Transverse colon (tissue), 4 donors: ENCODE data around the gene KCP. TPM values are rescaled to one million over a fixed set of nuclear protein-coding genes. Genes with fewer than 3 reads are reported as not detected.
A peak's percentile ranks its signal among the peaks of the same experiment; 100 is the strongest.

Experiments
- DNase-seq: peaks from one replicate; pipeline ENCODE4 v3.0.0-alpha.2; 2019
- H3K27ac ChIP-seq, 4 donors: fragments of 200-600 bp; sonication (generic); 2 replicates each; pipeline ENCODE4 v1.5.1; 2016 to 2018; ENCODE audit warnings: inconsistent platforms in 4 of 4
- H3K27me3 ChIP-seq: fragments of 200-600 bp; sonication (generic); 2 replicates; pipeline ENCODE4 v1.5.1; 2017; ENCODE audit warnings: inconsistent platforms
- H3K36me3 ChIP-seq, 4 donors: fragments of 200-600 bp; sonication (generic); 2 replicates each; pipeline ENCODE4 v1.5.1; 2017 to 2019; ENCODE audit warnings: inconsistent platforms in 4 of 4
- H3K4me1 ChIP-seq, 4 donors: fragments of 200-600 bp; sonication (generic); 2 replicates each; pipeline ENCODE4 v1.5.1; 2017 to 2020; ENCODE audit warnings: inconsistent platforms in 4 of 4
- H3K4me3 ChIP-seq, 4 donors: fragments of 200-600 bp; sonication (generic); 1 replicate in 1 of 4; 2 replicates in 3 of 4; pipeline versions ENCODE4 v1.5.1 to v1.6.1; 2017 to 2019; ENCODE audit warnings: inconsistent platforms in 4 of 4
- H3K9me3 ChIP-seq, 2 donors: fragments of 200-600 bp; sonication (generic); 2 replicates each; pipeline ENCODE4 v1.5.1; 2017 to 2019; ENCODE audit warnings: inconsistent platforms in 2 of 2
- CTCF ChIP-seq, 5 experiments: fragments of 200-600 bp in 3 of 5; fragments of 450-650 bp in 2 of 5; sonication (generic) in 3 of 5; IDR thresholded peaks; 1 replicate in 2 of 5; 2 replicates in 3 of 5; pipeline ENCODE4 v1.5.1; 2016 to 2017; ENCODE audit warnings: antibody characterized with exemption in 5 of 5, inconsistent platforms in 3 of 5, mild to moderate bottlenecking in 2 of 5, moderate library complexity in 1 of 5
- EP300 ChIP-seq: sonication (generic); formaldehyde crosslinking; IDR thresholded peaks from one replicate; pipeline ENCODE4 v1.6.1; 2017; ENCODE audit warnings: antibody characterized with exemption, low read depth
- POLR2A ChIP-seq: fragments of 450-650 bp; IDR thresholded peaks from one replicate; pipeline ENCODE4 v1.6.1; 2016; ENCODE audit warnings: antibody characterized with exemption, mild to moderate bottlenecking, moderate library complexity
- POLR2AphosphoS5 ChIP-seq, 3 donors: sonication (generic); formaldehyde crosslinking; IDR thresholded peaks; one replicate each; pipeline ENCODE4 v1.6.1; 2016; ENCODE audit warnings: antibody characterized with exemption in 3 of 3
- WGBS, 2 donors: methylation state at CpG; one replicate each; pipeline ENCODE4 v1.1.5; 2018; ENCODE audit warnings: low coverage in 1 of 2; 5-methylcytosine and 5-hydroxymethylcytosine counted together
- in situ Hi-C, 4 donors: fragments of 200-750 bp; cut with MboI; loops; one replicate each; pipeline versions ENCODE4 v1.15.0 to v1.15.1; 2017; ENCODE audit warnings: low sequenced_read_pairs in 3 of 4, low pct_ligation_motif_present in 1 of 4, low pct_unique_long_range_greater_than_20kb in 1 of 4
- intact Hi-C: fragments of 100-400 bp; cut with DNase I; formaldehyde crosslinking; loops from one replicate; pipeline ENCODE4 v1.15.1; 2023; ENCODE audit warnings: low total_unique reads
- total RNA-seq, 4 donors: library from RNA; depleted of rRNA; stranded (reverse); fragments of >200 nt; gene quantifications; one replicate each; pipeline ENCODE4 v1.1.0, GENCODE V29; 2016

The KCP gene
- total RNA-seq, 4 donors from 2014 or later: 0.32 to 0.75 (median 0.68) TPM; not detected in 1

GRCh38 chr7:128939075-128939860, 28.8 kb upstream of the KCP start:
- Histone ChIP-seq H3K4me3 (peak overlapping the region in 3 of 4 donors; percentile 40 to 72 (median 63)), H3K36me3 (no peaks in the 10 kb centered on the region), H3K9me3 (no peaks in the 10 kb centered on the region), H3K4me1 (peaks cover 4 to 37% (median 20%) of the 10 kb centered on the region in 4 donors), H3K27ac (peak overlapping the region; percentile 54 to 85 (median 71)), H3K27me3 (peaks cover 22% of the 10 kb centered on the region)
- WGBS, 2 donors: 65% methylated on average over 4 of the region's 7 CpGs; no CpG with 5 or more reads in 1 of the 2 donors
- intact Hi-C loops: no loop called here
- DNase-seq: no peak
- in situ Hi-C loops: no loop called here
- TF ChIP-seq EP300 (no peak), POLR2AphosphoS5 (IDR thresholded peaks at IDR 0.05) (no peak), POLR2A (no peak), CTCF (IDR thresholded peaks at IDR 0.05) (no peak)

- Histone ChIP-seq H3K27me3 (peaks cover 22% of the 10 kb centered on the region), H3K4me1 (peaks cover 4 to 39% (median 20%) of the 10 kb centered on the region in 4 donors), H3K4me3 (peak overlapping the region; percentile 40 to 72 (median 61)), H3K36me3 (no peaks in the 10 kb centered on the region), H3K27ac (peak overlapping the region; percentile 54 to 85 (median 71)), H3K9me3 (no peaks in the 10 kb centered on the region)
- peak; percentile 55 for DNase-seq
- intact Hi-C loops (no loop called here), in situ Hi-C loops (no loop called here)
- 0 to 3% methylated on average over 1 to 22 of the region's 30 CpGs for WGBS, 2 donors
- no peak for TF ChIP-seq POLR2AphosphoS5 (IDR thresholded peaks at IDR 0.05)
- no peak for TF ChIP-seq POLR2A
- no peak for TF ChIP-seq CTCF (IDR thresholded peaks at IDR 0.05)
- TF ChIP-seq EP300: no peak
Measured at GRCh38 chr7:128938544-128939074, 28.1 kb upstream of the KCP start.

- Histone ChIP-seq H3K4me3 (peak within 1 kb of the TSS; percentile 40 to 72 (median 61)), H3K9me3 (no peaks in the 10 kb centered on the region), H3K27me3 (peaks cover 22% of the 10 kb centered on the region), H3K4me1 (peaks cover 4 to 42% (median 20%) of the 10 kb centered on the region in 4 donors), H3K36me3 (no peaks in the 10 kb centered on the region), H3K27ac (peak within 1 kb of the TSS; percentile 54 to 85 (median 71))
- peak; percentile 81 for DNase-seq
- TF ChIP-seq EP300 (no peak), POLR2A (peak; percentile 12), POLR2AphosphoS5 (IDR thresholded peaks at IDR 0.05) (peak in 1 of 3 donors; percentile 28), CTCF (IDR thresholded peaks at IDR 0.05) (no peak)
- in situ Hi-C loops (no loop called here), intact Hi-C loops (no loop called here)
- WGBS, 2 donors: 1% methylated on average over 51 of the region's 83 CpGs; no CpG with 5 or more reads in 1 of the 2 donors
Measured at GRCh38 chr7:128937647-128938543, 27.4 kb upstream of the KCP start, which contains the start of gene IRF5. Gene IRF5, plus strand, starts transcription at chr7:128937927. Its CDS starts 4,155 bp downstream, at chr7:128942082.
